Naive thymus-derived CD8-positive, alpha-beta T cell (primary cell): ENCODE data around the gene EDARADD. TPM values are rescaled to one million over a fixed set of nuclear protein-coding genes. Genes with fewer than 3 reads are reported as not detected.
"Not testable (repeated sequence)": the region's sequence is repeated elsewhere in the genome, so short reads cannot be mapped to it uniquely, and the experiment has no call there.

Experiments
- ATAC-seq, 2 donors: fragments of 150-1000 bp; cut with Tn5 transposase in 1 of 2; sonication (Bioruptor Pico), chemical (Tn5 transposase) in 1 of 2; 1 replicate in 1 of 2; 2 replicates in 1 of 2; pipeline ENCODE4 v1.10.0; 2021; ENCODE audit warnings: mild to moderate bottlenecking in 2 of 2, moderate library complexity in 2 of 2
- POLR2A ChIA-PET: fragments of 350-600 bp; sonication (Branson Sonifier 250); formaldehyde crosslinking; loops from one replicate; lab custom pipeline; 2021; ENCODE audit warnings: antibody characterized with exemption; lab: Charles Lee
- DNase-seq, 10 donors: peaks; one replicate each; pipeline versions ENCODE4 v3.0.0 to v3.0.0-alpha.2; 2020 to 2022
- H3K27ac Mint-ChIP-seq, 10 donors: one replicate each; pipeline ENCODE4 v1.8.0; 2020 to 2022; ENCODE audit warnings: mild to moderate bottlenecking in 10 of 10, mixed read lengths in 10 of 10, moderate library complexity in 4 of 10, inconsistent platforms in 1 of 10
- H3K27me3 Mint-ChIP-seq, 5 donors: one replicate each; pipeline ENCODE4 v1.8.0; 2021 to 2022; ENCODE audit warnings: mixed read lengths in 5 of 5
- H3K36me3 Mint-ChIP-seq, 3 donors: one replicate each; pipeline ENCODE4 v1.8.0; 2020 to 2022; ENCODE audit warnings: mixed read lengths in 3 of 3, mild to moderate bottlenecking in 2 of 3, inconsistent platforms in 1 of 3
- H3K4me1 Mint-ChIP-seq, 4 donors: one replicate each; pipeline ENCODE4 v1.8.0; 2021 to 2022; ENCODE audit warnings: mixed read lengths in 4 of 4
- H3K4me3 Mint-ChIP-seq, 10 donors: one replicate each; pipeline ENCODE4 v1.8.0; 2020 to 2022; ENCODE audit warnings: mild to moderate bottlenecking in 10 of 10, mixed read lengths in 10 of 10, moderate library complexity in 6 of 10, inconsistent platforms in 1 of 10
- H3K9me3 Mint-ChIP-seq, 9 donors: one replicate each; pipeline ENCODE4 v1.8.0; 2020 to 2022; ENCODE audit warnings: mixed read lengths in 9 of 9, mild to moderate bottlenecking in 3 of 9, inconsistent platforms in 1 of 9, moderate library complexity in 1 of 9
- polyA plus RNA-seq, 3 donors: library from polyadenylated mRNA; unstranded; fragments of 300-500 nt; fragmentation: Illumina TruSeq; gene quantifications; one replicate each; pipeline ENCODE4 v1.2.3, GENCODE V29; 2021
- total RNA-seq, 8 experiments: library from RNA in 2 of 8; stranded (reverse) in 2 of 8; gene quantifications; one replicate each; pipeline ENCODE4 v1.2.3 and lab custom pipeline; 2021 to 2026

Gene EDARADD
- total and polyA plus RNA-seq, 5 experiments from 2014 or later: 0.20 to 2.5 (median 0.38) TPM

DNA sequence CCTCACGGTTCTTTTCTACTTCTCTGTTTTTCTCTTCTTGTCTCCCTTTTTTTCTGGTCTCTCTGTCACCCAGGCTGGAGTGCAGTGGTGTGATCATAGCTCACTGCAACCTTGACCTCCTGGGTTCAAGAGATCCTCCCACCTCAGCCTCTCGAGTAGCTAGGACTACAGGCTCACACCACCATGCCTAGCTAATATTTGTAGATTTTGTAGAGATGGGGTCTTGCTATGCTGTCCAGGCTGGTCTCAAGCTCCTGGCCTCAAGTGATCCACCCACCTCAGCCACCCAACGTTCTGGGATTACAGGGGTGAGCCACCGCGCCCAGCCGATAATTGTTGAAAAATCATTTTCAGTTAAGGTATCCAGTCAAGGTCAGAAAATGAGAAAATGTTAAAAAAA, 103.8 kb downstream of the EDARADD start:
- DNase-seq: no peak
- Mint-ChIP-seq H3K4me3 (no peak overlapping the region), H3K27me3 (peaks cover 5 to 22% (median 13%) of the 10 kb centered on the region in 5 donors), H3K4me1 (peaks cover 5 to 6% (median 6%) of the 10 kb centered on the region in 4 donors), H3K27ac (no peak overlapping the region), H3K9me3 (no peaks in the 10 kb centered on the region), H3K36me3 (no peaks in the 10 kb centered on the region)
- POLR2A ChIA-PET: no interaction called here
- ATAC-seq: no peak

DNA sequence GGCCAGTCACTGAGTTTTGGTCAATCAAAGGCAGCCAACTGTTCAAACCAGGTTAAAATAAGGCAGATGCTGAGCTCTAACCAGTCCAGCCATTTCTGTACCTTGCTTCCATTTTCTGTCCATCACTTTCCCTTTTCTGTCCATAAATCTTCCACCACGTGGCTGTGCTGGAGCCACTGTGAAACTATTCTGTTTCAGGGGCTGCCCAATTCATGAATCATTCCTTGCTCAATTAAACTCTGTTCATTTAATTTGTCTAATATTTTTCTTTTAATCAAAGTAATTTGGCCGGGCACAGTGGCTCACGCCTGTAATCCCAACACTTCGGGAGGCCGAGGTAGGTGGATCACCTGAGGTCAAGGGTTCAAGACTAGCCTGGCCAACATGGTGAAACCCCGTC, 107.0 kb downstream of the EDARADD start:
- Mint-ChIP-seq H3K27ac (no peak overlapping the region), H3K4me3 (no peak overlapping the region), H3K9me3 (no peaks in the 10 kb centered on the region), H3K27me3 (peaks cover 4 to 12% (median 5%) of the 10 kb centered on the region in 5 donors), H3K36me3 (no peaks in the 10 kb centered on the region), H3K4me1 (peaks cover 6 to 12% (median 10%) of the 10 kb centered on the region in 4 donors)
- DNase-seq (no peak), ATAC-seq (no peak)
- POLR2A ChIA-PET: no interaction called here

DNA sequence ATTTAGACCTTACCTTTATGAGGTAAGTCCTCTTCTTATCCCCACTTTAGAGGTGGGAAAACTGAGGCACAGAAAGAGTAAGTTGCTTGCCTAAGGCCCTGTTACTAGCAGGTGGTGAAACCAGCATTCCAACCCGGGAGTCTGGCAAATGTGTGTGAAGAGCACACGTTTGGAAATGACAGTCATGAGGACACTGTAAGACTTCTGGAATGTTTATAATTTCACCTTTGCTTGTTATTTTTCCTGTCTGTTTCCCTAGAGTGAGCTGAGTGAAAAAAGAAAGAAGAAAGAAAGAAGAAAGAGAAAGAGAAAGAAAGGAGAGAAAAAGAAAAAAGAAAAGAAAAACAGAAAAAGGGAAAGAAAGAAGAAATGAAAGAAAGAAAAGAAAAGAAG, 108.5 kb downstream of the EDARADD start:
- POLR2A ChIA-PET: no interaction called here
- peak overlapping the region in 7 of 10 donors; percentile 22 to 74 (median 35) for H3K4me3 Mint-ChIP-seq
- H3K27ac Mint-ChIP-seq: peak overlapping the region in 5 of 10 donors; percentile 32 to 63 (median 46)

DNA sequence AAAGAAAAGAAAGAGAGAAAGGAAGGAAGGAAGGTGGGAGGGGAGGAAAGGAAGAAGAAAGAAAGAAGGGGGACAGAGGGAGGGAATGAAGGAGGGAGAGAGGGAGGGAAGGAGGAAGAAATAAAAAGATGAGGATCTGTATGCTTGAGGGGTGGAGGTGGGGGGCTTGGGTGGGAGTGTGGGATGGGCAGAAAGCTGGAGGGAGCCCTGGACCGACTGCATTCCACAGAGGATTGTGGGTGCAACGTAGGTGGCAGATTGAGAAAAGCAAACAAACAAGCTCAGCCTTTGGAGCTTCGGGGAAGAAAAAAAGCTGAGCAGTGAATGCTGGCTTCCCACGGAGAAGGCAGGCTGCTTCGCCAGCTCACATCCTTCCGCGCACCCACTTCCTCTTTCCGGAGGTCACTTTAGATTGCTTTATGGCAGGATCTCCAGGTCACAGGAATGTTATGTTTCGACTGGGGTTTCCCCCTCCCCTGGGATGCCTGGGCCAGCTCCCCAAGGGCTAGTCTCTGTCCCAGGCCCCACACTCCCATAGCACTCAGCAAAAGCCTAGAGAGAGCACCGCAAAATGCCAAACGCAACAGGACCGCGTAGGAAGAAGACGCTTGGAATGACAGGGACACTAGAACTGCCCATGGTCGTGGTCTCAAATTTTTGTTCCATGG, 109.0 kb downstream of the EDARADD start:
- ATAC-seq (no peak), DNase-seq (no peak)
- Mint-ChIP-seq H3K4me1 (peaks cover 6 to 12% (median 10%) of the 10 kb centered on the region in 4 donors), H3K4me3 (peak overlapping the region in 9 of 10 donors; percentile 25 to 74 (median 36)), H3K9me3 (no peaks in the 10 kb centered on the region), H3K27me3 (no peaks in the 10 kb centered on the region), H3K27ac (peak overlapping the region in 6 of 10 donors; percentile 32 to 74 (median 58)), H3K36me3 (no peaks in the 10 kb centered on the region)
- POLR2A ChIA-PET: no interaction called here

More for the DNA sequence above, 108.5 kb downstream of the EDARADD start:
- Mint-ChIP-seq H3K36me3 (no peaks in the 10 kb centered on the region), H3K9me3 (no peaks in the 10 kb centered on the region), H3K4me1 (peaks cover 6 to 12% (median 10%) of the 10 kb centered on the region in 4 donors), H3K27me3 (peaks cover 0 to 3% (median 0%) of the 10 kb centered on the region in 5 donors)
- no peak for ATAC-seq
- no peak for DNase-seq

DNA sequence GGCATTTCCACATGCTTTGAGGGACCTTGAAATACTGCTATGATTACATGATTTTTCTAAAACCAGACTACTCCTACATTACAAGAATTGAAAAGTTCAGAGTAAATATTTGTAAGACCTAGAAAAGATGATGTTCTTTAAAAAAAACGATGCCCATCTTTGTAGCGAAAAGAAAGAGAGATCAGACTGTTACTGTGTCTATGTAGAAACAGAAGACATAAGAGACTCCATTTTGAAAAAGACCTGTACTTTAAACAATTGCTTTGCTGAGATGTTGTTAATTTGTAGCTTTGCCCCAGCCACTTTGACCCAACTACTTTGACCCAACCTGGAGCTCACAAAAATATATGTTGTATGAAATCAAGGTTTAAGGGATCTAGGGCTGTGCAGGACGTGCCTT, 110.3 kb downstream of the EDARADD start:
- POLR2A ChIA-PET, H3K4me3 Mint-ChIP-seq, DNase-seq, ATAC-seq, H3K9me3 Mint-ChIP-seq, H3K27me3 Mint-ChIP-seq, H3K36me3 Mint-ChIP-seq: not testable (repeated sequence)
- Mint-ChIP-seq H3K27ac (peak overlapping the region in 1 of 10 donors; percentile 6), H3K4me1 (peaks cover 6 to 16% (median 12%) of the 10 kb centered on the region in 4 donors)

DNA sequence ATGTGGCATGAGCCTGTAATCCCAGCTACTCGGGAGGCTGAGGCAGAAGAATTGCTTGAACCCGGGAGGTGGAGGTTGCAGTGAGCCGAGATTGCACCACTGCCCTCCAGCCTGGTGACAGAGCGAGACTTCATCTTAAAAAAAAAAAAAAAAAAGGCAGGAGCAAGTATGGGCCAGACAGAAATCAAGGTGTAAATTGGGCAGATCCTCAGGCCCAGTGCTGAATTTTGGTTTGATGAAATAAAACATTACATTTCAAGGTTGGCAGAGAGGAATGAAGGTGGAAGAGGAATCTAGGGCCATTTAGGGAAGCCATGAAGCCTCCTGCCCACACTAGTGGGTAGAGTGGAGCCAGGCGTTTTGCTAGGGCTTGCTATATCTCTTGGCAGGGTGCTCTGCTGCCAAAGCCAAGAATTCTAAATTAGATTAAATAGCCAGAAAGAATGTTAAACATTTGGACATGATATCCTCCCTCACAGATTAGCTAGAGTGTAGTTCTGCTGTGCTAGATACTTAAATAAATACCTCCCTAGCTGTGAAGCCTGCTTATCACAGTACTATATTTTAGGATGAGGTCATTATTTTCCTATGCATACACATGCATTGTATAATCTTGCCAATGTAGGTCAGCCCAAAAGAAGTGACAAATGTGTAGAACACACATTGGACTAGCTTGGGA, 113.1 kb downstream of the EDARADD start:
- ATAC-seq (no peak), DNase-seq (no peak)
- Mint-ChIP-seq H3K27me3 (peaks cover 0 to 5% (median 0%) of the 10 kb centered on the region in 5 donors), H3K4me3 (no peak overlapping the region), H3K27ac (no peak overlapping the region), H3K4me1 (peaks cover 6 to 16% (median 12%) of the 10 kb centered on the region in 4 donors), H3K9me3 (no peaks in the 10 kb centered on the region), H3K36me3 (no peaks in the 10 kb centered on the region)
- POLR2A ChIA-PET: no interaction called here

DNA sequence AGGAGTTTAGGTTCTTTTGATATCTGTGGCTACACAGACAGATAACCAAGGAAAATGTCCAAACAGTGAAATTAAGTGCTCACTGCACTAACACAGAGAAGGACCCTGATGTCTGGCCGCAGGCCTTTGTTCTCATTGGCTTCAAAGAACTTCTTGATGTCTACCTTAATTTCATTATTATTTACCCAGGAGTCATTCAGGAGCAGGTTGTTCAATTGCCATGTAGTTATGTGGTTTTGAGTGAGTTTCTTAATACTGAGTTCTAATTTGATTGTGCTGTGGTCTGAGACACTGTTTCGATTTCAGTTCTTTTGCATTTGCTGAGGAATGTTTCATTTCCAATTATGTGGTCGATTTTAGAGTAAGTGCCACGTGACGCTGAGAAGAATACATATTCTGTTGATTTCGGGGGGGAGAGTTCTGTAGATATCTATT, 114.5 kb downstream of the EDARADD start:
- no peaks in the 10 kb centered on the region for H3K9me3 Mint-ChIP-seq
- H3K36me3 Mint-ChIP-seq: no peaks in the 10 kb centered on the region
- peak overlapping the region in 2 of 10 donors; percentile 29 to 34 for H3K27ac Mint-ChIP-seq
- H3K4me3 Mint-ChIP-seq: peak overlapping the region in 1 of 10 donors; percentile 5
- peaks cover 0 to 5% (median 0%) of the 10 kb centered on the region in 5 donors for H3K27me3 Mint-ChIP-seq
- H3K4me1 Mint-ChIP-seq: peaks cover 0 to 6% (median 1%) of the 10 kb centered on the region in 4 donors
- DNase-seq (no peak), ATAC-seq (no peak)
- POLR2A ChIA-PET: no interaction called here

DNA sequence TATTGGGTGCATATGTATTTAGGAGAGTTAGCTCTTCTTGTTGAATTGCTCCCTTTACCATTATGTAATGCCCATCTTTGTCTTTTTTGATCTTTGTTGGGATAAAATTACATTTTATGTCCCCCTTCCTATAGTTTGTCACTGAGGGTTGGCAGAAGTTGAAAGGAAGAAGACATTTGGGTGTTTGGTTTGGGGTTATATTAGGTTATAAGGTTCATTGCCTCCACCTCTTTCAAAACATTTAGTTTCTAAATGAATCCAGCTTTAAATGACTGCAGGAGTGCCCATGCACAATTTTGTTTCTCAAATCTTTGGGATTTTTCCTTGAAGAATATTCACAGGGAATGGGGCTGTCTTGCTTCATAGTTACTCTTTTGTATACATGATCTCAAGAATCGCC, 115.1 kb downstream of the EDARADD start:
- Mint-ChIP-seq H3K36me3 (no peaks in the 10 kb centered on the region), H3K27ac (no peak overlapping the region), H3K9me3 (no peaks in the 10 kb centered on the region), H3K4me1 (peaks cover 0 to 6% (median 1%) of the 10 kb centered on the region in 4 donors), H3K4me3 (no peak overlapping the region), H3K27me3 (peaks cover 0 to 5% (median 0%) of the 10 kb centered on the region in 5 donors)
- POLR2A ChIA-PET: no interaction called here
- no peak for DNase-seq
- ATAC-seq: no peak

DNA sequence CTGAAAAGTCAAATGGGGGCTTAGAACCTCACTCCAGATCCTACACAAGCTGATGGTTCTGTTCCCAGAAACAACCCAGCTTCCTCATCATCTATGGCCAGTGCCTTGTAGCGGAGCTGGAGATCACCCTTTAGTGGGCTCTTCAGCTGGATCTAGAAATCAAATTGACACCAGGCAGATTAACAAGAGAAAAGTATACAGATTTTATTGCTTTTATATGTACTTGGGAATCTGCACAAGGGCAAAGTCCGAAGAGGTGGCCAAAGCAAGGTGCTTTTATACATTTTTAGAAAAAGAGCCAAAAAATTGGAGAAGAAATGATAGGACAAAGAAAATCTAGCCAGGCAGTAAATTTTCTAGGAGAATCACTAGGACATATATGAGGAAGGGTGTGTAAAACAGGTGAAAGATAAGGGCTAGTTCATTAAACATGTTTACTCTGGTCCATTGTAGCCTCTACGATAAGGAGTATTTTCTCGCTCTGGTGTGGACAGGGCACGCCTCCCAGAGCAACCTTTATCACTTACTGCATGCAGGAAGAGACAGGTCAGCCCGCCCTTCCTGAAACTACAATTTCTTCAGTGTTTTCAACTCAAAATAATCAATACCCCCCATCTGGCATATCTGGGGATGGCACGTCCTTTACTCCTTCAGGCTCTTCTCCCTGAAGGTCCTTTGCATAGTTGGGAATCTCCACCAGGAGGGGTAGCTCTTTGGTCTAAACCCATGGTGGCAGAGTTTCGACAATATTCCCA, 115.7 kb downstream of the EDARADD start:
- H3K27ac Mint-ChIP-seq: no peak overlapping the region
- ATAC-seq: no peak
- DNase-seq: no peak
- H3K27me3 Mint-ChIP-seq: peaks cover 0 to 5% (median 0%) of the 10 kb centered on the region in 5 donors
- H3K9me3 Mint-ChIP-seq: no peaks in the 10 kb centered on the region
- no peaks in the 10 kb centered on the region for H3K36me3 Mint-ChIP-seq
- peaks cover 0 to 6% (median 1%) of the 10 kb centered on the region in 4 donors for H3K4me1 Mint-ChIP-seq
- POLR2A ChIA-PET: interaction anchor here (0.6 kb wide), 1 partner anchor 30 kb away, joined by 3 read pairs; no protein-coding TSS in a partner anchor
- H3K4me3 Mint-ChIP-seq: no peak overlapping the region

DNA sequence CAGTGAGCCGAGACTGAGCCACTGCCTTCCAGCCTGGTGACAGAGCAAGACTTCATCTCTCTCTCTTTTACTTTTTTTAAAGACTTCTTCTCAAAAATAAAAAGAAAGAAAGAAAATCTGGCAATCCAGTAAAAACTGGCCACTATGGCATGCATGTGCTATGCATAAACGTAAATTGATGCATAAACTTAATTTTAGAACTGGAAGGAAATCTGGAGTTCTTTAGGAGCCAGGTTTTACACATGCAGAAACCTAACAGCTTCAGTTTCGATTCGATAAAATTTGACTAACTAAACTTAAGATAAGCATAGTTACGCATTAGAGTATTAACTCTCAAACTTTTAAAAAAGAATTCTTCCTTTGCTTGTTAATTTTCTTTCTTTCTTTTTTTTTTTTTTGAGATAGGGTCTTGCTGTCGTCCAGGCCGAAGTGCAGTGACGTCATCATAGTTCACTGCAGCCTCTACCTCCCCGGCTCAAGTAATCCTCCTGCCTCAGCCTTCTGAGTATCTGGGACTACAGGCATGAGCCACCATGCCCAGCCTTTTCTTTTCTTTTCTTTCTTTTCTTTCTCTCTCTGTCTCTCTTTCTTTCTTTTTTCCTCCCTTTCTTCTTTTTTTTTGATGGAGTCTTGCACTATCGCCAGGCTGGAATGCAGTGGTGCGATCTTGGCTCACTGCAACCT, 117.8 kb downstream of the EDARADD start:
- DNase-seq (no peak), ATAC-seq (no peak)
- no peak overlapping the region for H3K4me3 Mint-ChIP-seq
- POLR2A ChIA-PET: no interaction called here
- no peaks in the 10 kb centered on the region for H3K36me3 Mint-ChIP-seq
- peak overlapping the region in 1 of 10 donors; percentile 54 for H3K27ac Mint-ChIP-seq
- no peaks in the 10 kb centered on the region for H3K9me3 Mint-ChIP-seq
- peaks cover 0 to 15% (median 7%) of the 10 kb centered on the region in 4 donors for H3K4me1 Mint-ChIP-seq
- H3K27me3 Mint-ChIP-seq: peaks cover 0 to 5% (median 0%) of the 10 kb centered on the region in 5 donors

DNA sequence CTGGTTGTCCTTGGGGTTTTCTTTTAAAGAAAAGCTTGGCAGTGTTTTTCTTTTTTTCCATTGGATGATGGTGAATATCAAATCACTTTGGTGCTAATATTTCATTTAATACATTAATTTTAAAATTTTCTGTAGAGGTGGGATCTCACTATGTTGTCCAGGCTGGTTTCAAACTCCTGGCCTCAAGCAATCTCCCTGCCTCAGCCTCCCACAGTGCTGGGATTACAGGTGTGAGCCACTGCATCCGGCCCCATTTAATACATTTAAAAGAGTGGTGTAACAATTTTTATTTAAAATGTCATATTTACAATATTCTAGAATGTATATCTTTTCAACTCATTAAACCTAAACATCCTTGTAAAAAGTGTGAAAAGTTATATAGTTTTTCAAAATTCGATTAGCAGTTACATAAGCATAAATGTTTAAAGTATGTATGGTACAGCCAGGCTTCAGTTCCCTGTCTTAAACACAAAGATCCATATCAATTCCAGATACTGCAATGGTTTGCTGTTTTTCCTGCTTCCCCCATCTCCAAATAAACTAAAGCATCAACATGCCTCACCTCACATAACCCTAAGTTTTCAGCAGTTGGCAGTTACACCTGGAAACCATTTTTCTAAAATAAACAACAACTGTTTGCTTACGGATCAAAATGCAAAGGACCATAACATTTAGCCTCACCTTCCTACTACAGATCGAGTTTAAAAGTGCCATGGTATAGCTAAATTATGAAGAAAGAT, 120.8 kb downstream of the EDARADD start:
- POLR2A ChIA-PET: no interaction called here
- H3K4me1 Mint-ChIP-seq: peaks cover 0 to 18% (median 11%) of the 10 kb centered on the region in 4 donors
- H3K4me3 Mint-ChIP-seq: no peak overlapping the region

More for the DNA sequence above, 120.8 kb downstream of the EDARADD start:
- Mint-ChIP-seq H3K9me3 (no peaks in the 10 kb centered on the region), H3K27me3 (peaks cover 0 to 3% (median 0%) of the 10 kb centered on the region in 5 donors), H3K27ac (peak overlapping the region in 1 of 10 donors; percentile 27), H3K36me3 (no peaks in the 10 kb centered on the region)
- DNase-seq: no peak
- ATAC-seq: no peak
